ENCODE measurements around the gene PLIN3.
A peak's percentile ranks its signal among the peaks of the same experiment; 100 is the strongest.

Gene PLIN3

GRCh38 chr19:4879041-4879440 lies 11.6 kb upstream of the PLIN3 start:
- no peak overlapping the region for H4K12ac ChIP-seq (ENCODE audit: low read depth, low read length)
- no CpG with 5 or more reads among the region's 11 CpGs for WGBS (ENCODE audit: extremely low coverage, insufficient coverage, insufficient read length)
- H4K8ac ChIP-seq (ENCODE audit: low read depth, low read length): no peak overlapping the region

GRCh38 chr19:4878491-4878968 lies 11.1 kb upstream of the PLIN3 start:
- peak overlapping the region; percentile 28 for H2AK5ac ChIP-seq (ENCODE audit: low read length)
- H4K12ac ChIP-seq (ENCODE audit: low read depth, low read length): no peak overlapping the region
- H4K91ac ChIP-seq (ENCODE audit: low read depth, low read length): peak overlapping the region; percentile 33
- peak overlapping the region; percentile 71 for H2BK120ac ChIP-seq (ENCODE audit: insufficient read depth, low read length, poor library complexity)
- no peaks in the 10 kb centered on the region for H3K9me3 ChIP-seq (ENCODE audit: insufficient read depth, low read depth, low read length)
- H2BK12ac ChIP-seq (ENCODE audit: low read length): peak overlapping the region; percentile 55
- peak overlapping the region; percentile 87 for H4K8ac ChIP-seq (ENCODE audit: low read depth, low read length)
- peaks cover 9% of the 10 kb centered on the region for H3K79me1 ChIP-seq (ENCODE audit: low read length)
- peaks cover 9 to 12% of the 10 kb centered on the region in 2 experiments for H3K4me1 ChIP-seq (ENCODE audit: control insufficient read depth in 1 of 2, insufficient read depth in 2 of 2, low read length in 2 of 2)
- no peak overlapping the region for H3K23ac ChIP-seq (ENCODE audit: low read length)
- DNase-seq: no peak
- H2BK5ac ChIP-seq (ENCODE audit: low read depth, low read length, poor library complexity): peak overlapping the region; percentile 58
- H3K4me2 ChIP-seq (ENCODE audit: low read length): no peak overlapping the region
- H3K14ac ChIP-seq (ENCODE audit: low read length): peak overlapping the region; percentile 29
- H3K18ac ChIP-seq (ENCODE audit: low read length): no peak overlapping the region
- no peaks in the 10 kb centered on the region for H3K36me3 ChIP-seq (ENCODE audit: control insufficient read depth in 1 of 2, insufficient read depth in 2 of 2, low read length in 2 of 2)
- H3K9ac ChIP-seq (ENCODE audit: low read length): no peak overlapping the region
- WGBS (ENCODE audit: extremely low coverage, insufficient coverage, insufficient read length): no CpG with 5 or more reads among the region's 23 CpGs
- H3K79me2 ChIP-seq (ENCODE audit: control insufficient read depth, insufficient read depth, low read length, poor library complexity): no peaks in the 10 kb centered on the region
- no peaks in the 10 kb centered on the region for H3K27me3 ChIP-seq (ENCODE audit: insufficient read depth, low read length)
- H3K27ac ChIP-seq (ENCODE audit: low read depth, low read length): no peak overlapping the region
- H2AFZ ChIP-seq (ENCODE audit: insufficient read depth, low read length, poor library complexity): no peak overlapping the region
- H3K4ac ChIP-seq (ENCODE audit: low read depth, low read length): no peak overlapping the region
- no peak overlapping the region for H3K4me3 ChIP-seq (ENCODE audit: low read depth, low read length)

More at GRCh38 chr19:4879041-4879440, 11.6 kb upstream of the PLIN3 start:
- H3K9me3 ChIP-seq (ENCODE audit: insufficient read depth, low read depth, low read length): no peaks in the 10 kb centered on the region
- peak overlapping the region; percentile 11 for H4K91ac ChIP-seq (ENCODE audit: low read depth, low read length)
- H2AFZ ChIP-seq (ENCODE audit: insufficient read depth, low read length, poor library complexity): no peak overlapping the region
- no peaks in the 10 kb centered on the region for H3K36me3 ChIP-seq (ENCODE audit: control insufficient read depth in 1 of 2, insufficient read depth in 2 of 2, low read length in 2 of 2)
- H3K14ac ChIP-seq (ENCODE audit: low read length): no peak overlapping the region
- peaks cover 9% of the 10 kb centered on the region for H3K79me1 ChIP-seq (ENCODE audit: low read length)
- no peak overlapping the region for H2BK12ac ChIP-seq (ENCODE audit: low read length)
- no peak overlapping the region for H3K4me2 ChIP-seq (ENCODE audit: low read length)
- no peak overlapping the region for H3K18ac ChIP-seq (ENCODE audit: low read length)
- no peak overlapping the region for H3K4me3 ChIP-seq (ENCODE audit: low read depth, low read length)
- H3K27ac ChIP-seq (ENCODE audit: low read depth, low read length): no peak overlapping the region
- no peak overlapping the region for H2BK120ac ChIP-seq (ENCODE audit: insufficient read depth, low read length, poor library complexity)
- H3K4ac ChIP-seq (ENCODE audit: low read depth, low read length): no peak overlapping the region
- no peak overlapping the region for H3K9ac ChIP-seq (ENCODE audit: low read length)
- H3K23ac ChIP-seq (ENCODE audit: low read length): no peak overlapping the region
- no peaks in the 10 kb centered on the region for H3K27me3 ChIP-seq (ENCODE audit: insufficient read depth, low read length)
- no peak overlapping the region for H2AK5ac ChIP-seq (ENCODE audit: low read length)
- peaks cover 9 to 12% of the 10 kb centered on the region in 2 experiments for H3K4me1 ChIP-seq (ENCODE audit: control insufficient read depth in 1 of 2, insufficient read depth in 2 of 2, low read length in 2 of 2)
- H3K79me2 ChIP-seq (ENCODE audit: control insufficient read depth, insufficient read depth, low read length, poor library complexity): no peaks in the 10 kb centered on the region
- H2BK5ac ChIP-seq (ENCODE audit: low read depth, low read length, poor library complexity): no peak overlapping the region
- peak in 1 of 2 donors; percentile 8 for DNase-seq

- peak overlapping the region; percentile 33 for H4K91ac ChIP-seq (ENCODE audit: low read depth, low read length)
- no peaks in the 10 kb centered on the region for H3K79me2 ChIP-seq (ENCODE audit: control insufficient read depth, insufficient read depth, low read length, poor library complexity)
- H3K4me1 ChIP-seq (ENCODE audit: control insufficient read depth in 1 of 2, insufficient read depth in 2 of 2, low read length in 2 of 2): peaks cover 9 to 12% of the 10 kb centered on the region in 2 experiments
- peaks cover 9% of the 10 kb centered on the region for H3K79me1 ChIP-seq (ENCODE audit: low read length)
- peak overlapping the region; percentile 58 for H2BK5ac ChIP-seq (ENCODE audit: low read depth, low read length, poor library complexity)
- no peak overlapping the region for H3K9ac ChIP-seq (ENCODE audit: low read length)
- peak overlapping the region; percentile 70 for H2BK12ac ChIP-seq (ENCODE audit: low read length)
- DNase-seq: no peak
- no peak overlapping the region for H3K4ac ChIP-seq (ENCODE audit: low read depth, low read length)
- WGBS (ENCODE audit: extremely low coverage, insufficient coverage, insufficient read length): no CpG with 5 or more reads among the region's 30 CpGs
- H3K23ac ChIP-seq (ENCODE audit: low read length): no peak overlapping the region
- H3K27ac ChIP-seq (ENCODE audit: low read depth, low read length): no peak overlapping the region
- peak overlapping the region; percentile 87 for H4K8ac ChIP-seq (ENCODE audit: low read depth, low read length)
- H3K36me3 ChIP-seq (ENCODE audit: control insufficient read depth in 1 of 2, insufficient read depth in 2 of 2, low read length in 2 of 2): no peaks in the 10 kb centered on the region
- no peaks in the 10 kb centered on the region for H3K27me3 ChIP-seq (ENCODE audit: insufficient read depth, low read length)
- peak overlapping the region; percentile 28 for H2AK5ac ChIP-seq (ENCODE audit: low read length)
- H2AFZ ChIP-seq (ENCODE audit: insufficient read depth, low read length, poor library complexity): peak overlapping the region; percentile 24
- H3K4me2 ChIP-seq (ENCODE audit: low read length): peak overlapping the region; percentile 36
- H3K4me3 ChIP-seq (ENCODE audit: low read depth, low read length): peak overlapping the region; percentile 4
- H3K9me3 ChIP-seq (ENCODE audit: insufficient read depth, low read depth, low read length): no peaks in the 10 kb centered on the region
- peak overlapping the region; percentile 58 for H4K12ac ChIP-seq (ENCODE audit: low read depth, low read length)
- H3K18ac ChIP-seq (ENCODE audit: low read length): peak overlapping the region; percentile 74
- peak overlapping the region; percentile 64 for H3K14ac ChIP-seq (ENCODE audit: low read length)
- peak overlapping the region; percentile 71 for H2BK120ac ChIP-seq (ENCODE audit: insufficient read depth, low read length, poor library complexity)
Observed at GRCh38 chr19:4877753-4878490, 10.5 kb upstream of the PLIN3 start.

GRCh38 chr19:4873930-4874329 lies 6.5 kb upstream of the PLIN3 start:
- Histone ChIP-seq H3K79me2 (ENCODE audit: control insufficient read depth, insufficient read depth, low read length, poor library complexity) (no peaks in the 10 kb centered on the region), H2BK12ac (ENCODE audit: low read length) (no peak overlapping the region), H3K4me3 (ENCODE audit: low read depth, low read length) (no peak overlapping the region), H4K8ac (ENCODE audit: low read depth, low read length) (no peak overlapping the region), H3K9me3 (ENCODE audit: insufficient read depth, low read depth, low read length) (no peaks in the 10 kb centered on the region), H2AK5ac (ENCODE audit: low read length) (no peak overlapping the region), H3K4me2 (ENCODE audit: low read length) (no peak overlapping the region), H3K9ac (ENCODE audit: low read length) (no peak overlapping the region), H3K4me1 (ENCODE audit: control insufficient read depth in 1 of 2, insufficient read depth in 2 of 2, low read length in 2 of 2) (peaks cover 16 to 19% of the 10 kb centered on the region in 2 experiments), H3K27me3 (ENCODE audit: insufficient read depth, low read length) (no peaks in the 10 kb centered on the region), H3K36me3 (ENCODE audit: control insufficient read depth in 1 of 2, insufficient read depth in 2 of 2, low read length in 2 of 2) (no peaks in the 10 kb centered on the region), H2BK5ac (ENCODE audit: low read depth, low read length, poor library complexity) (no peak overlapping the region), H3K14ac (ENCODE audit: low read length) (no peak overlapping the region), H2AFZ (ENCODE audit: insufficient read depth, low read length, poor library complexity) (no peak overlapping the region), H2BK120ac (ENCODE audit: insufficient read depth, low read length, poor library complexity) (no peak overlapping the region), H3K27ac (ENCODE audit: low read depth, low read length) (no peak overlapping the region), H3K4ac (ENCODE audit: low read depth, low read length) (no peak overlapping the region), H3K79me1 (ENCODE audit: low read length) (peaks cover 9% of the 10 kb centered on the region), H3K23ac (ENCODE audit: low read length) (no peak overlapping the region), H3K18ac (ENCODE audit: low read length) (no peak overlapping the region), H4K12ac (ENCODE audit: low read depth, low read length) (no peak overlapping the region), H4K91ac (ENCODE audit: low read depth, low read length) (no peak overlapping the region)
- no CpG with 5 or more reads among the region's 3 CpGs for WGBS (ENCODE audit: extremely low coverage, insufficient coverage, insufficient read length)
- no peak for DNase-seq
